Esophagus (tissue), 2 donors: ENCODE measurements around the gene MACROD2. TPM values are rescaled to one million over a fixed set of nuclear protein-coding genes. Genes with fewer than 3 reads are reported as not detected.
"Not testable (repeated sequence)": the region's sequence is repeated elsewhere in the genome, so short reads cannot be mapped to it uniquely, and the experiment has no call there.

Experiments used
- H3K27ac ChIP-seq, 2 donors: one replicate each; pipeline ENCODE4 v1.5.1; 2013; ENCODE audit warnings: low read depth in 2 of 2, mild to moderate bottlenecking in 2 of 2, inconsistent platforms in 1 of 2, low read length in 1 of 2, moderate library complexity in 1 of 2
- H3K27me3 ChIP-seq, 2 donors: one replicate each; pipeline ENCODE4 v1.6.1; 2013; ENCODE audit warnings: low read length in 2 of 2, control low read depth in 1 of 2, mild to moderate bottlenecking in 1 of 2; ENCODE audit not compliant: insufficient read depth in 2 of 2, control insufficient read depth in 1 of 2
- H3K36me3 ChIP-seq, 2 donors: one replicate each; pipeline ENCODE4 v1.6.1; 2013; ENCODE audit warnings: low read length in 1 of 2; ENCODE audit not compliant: control insufficient read depth in 2 of 2, insufficient read depth in 2 of 2
- H3K4me1 ChIP-seq, 2 donors: one replicate each; pipeline ENCODE4 v1.6.1; 2013; ENCODE audit warnings: low read length in 1 of 2; ENCODE audit not compliant: control insufficient read depth in 2 of 2, insufficient read depth in 2 of 2
- H3K4me3 ChIP-seq, 2 donors: one replicate each; pipeline ENCODE4 v1.5.1; 2013; ENCODE audit warnings: low read length in 2 of 2, mild to moderate bottlenecking in 2 of 2, low read depth in 1 of 2, moderate library complexity in 1 of 2
- H3K9me3 ChIP-seq, 2 donors: one replicate each; pipeline ENCODE4 v1.6.1; 2013; ENCODE audit warnings: mild to moderate bottlenecking in 2 of 2, low read depth in 1 of 2, low read length in 1 of 2, moderate library complexity in 1 of 2; ENCODE audit not compliant: control insufficient read depth in 2 of 2, insufficient read depth in 1 of 2
- WGBS, 2 donors: extraction: QIAGEN DNeasy Blood & Tissue Kit; methylation state at CpG; one replicate each; pipeline ENCODE4 v1.1.7; 2013; 5-methylcytosine and 5-hydroxymethylcytosine counted together
- polyA plus RNA-seq, 2 donors: library from polyadenylated mRNA; stranded (reverse); fragments of 200-250 nt; gene quantifications; one replicate each; pipeline ENCODE4 v1.2.3, GENCODE V29; 2013
- donor health status: healthy with polysubstance abuse.
- donor health status: Bipolar disorder and iron deficiency.

The MACROD2 gene
- polyA plus RNA-seq, 2 donors = 0.64 to 1.9 TPM

DNA sequence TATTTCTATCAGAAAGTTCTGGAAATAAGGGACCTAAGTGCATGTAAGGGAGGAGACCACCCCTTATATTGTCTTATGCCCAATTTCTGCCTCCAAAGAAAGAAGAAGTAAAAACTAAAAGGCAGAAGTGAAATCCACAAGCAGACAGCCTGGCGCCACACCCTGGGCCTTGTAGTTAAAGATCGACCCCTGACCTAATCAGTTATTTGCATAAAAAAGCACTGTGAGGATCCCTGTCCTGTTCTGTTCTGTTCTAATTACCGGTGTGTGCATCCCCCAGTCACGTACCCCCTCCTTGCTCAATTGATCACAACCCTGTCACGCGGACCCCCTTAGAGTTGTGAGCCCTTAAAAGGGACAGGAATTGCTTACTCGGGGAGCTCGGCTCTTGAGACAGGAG is 1812.5 kb downstream of the MACROD2 start:
- not testable (repeated sequence) for H3K36me3 ChIP-seq, H3K9me3 ChIP-seq, H3K27me3 ChIP-seq, H3K27ac ChIP-seq, H3K4me1 ChIP-seq, H3K4me3 ChIP-seq
- 89 to 95% methylated on average over 8 of the region's 8 CpGs for WGBS, 2 donors

- 71 to 79% methylated on average over 2 of the region's 2 CpGs for WGBS, 2 donors
- Histone ChIP-seq H3K9me3 (no peaks in the 10 kb centered on the region), H3K36me3 (no peaks in the 10 kb centered on the region), H3K27ac (no peak overlapping the region), H3K4me1 (no peaks in the 10 kb centered on the region), H3K4me3 (no peak overlapping the region), H3K27me3 (no peaks in the 10 kb centered on the region)
Observed at GRCh38 chr20:15811951-15812350, 1816.6 kb downstream of the MACROD2 start.

GRCh38 chr20:15812696-15813095 is 1817.4 kb downstream of the MACROD2 start:
- no peaks in the 10 kb centered on the region for H3K9me3 ChIP-seq
- H3K4me3 ChIP-seq = no peak overlapping the region
- H3K27me3 ChIP-seq = no peaks in the 10 kb centered on the region
- H3K27ac ChIP-seq = no peak overlapping the region
- H3K36me3 ChIP-seq = no peaks in the 10 kb centered on the region
- no peaks in the 10 kb centered on the region for H3K4me1 ChIP-seq
- 29 to 38% methylated on average over 1 of the region's 1 CpG for WGBS, 2 donors

GRCh38 chr20:15814360-15814759 is 1819.0 kb downstream of the MACROD2 start:
- H3K9me3 ChIP-seq = no peaks in the 10 kb centered on the region
- no peaks in the 10 kb centered on the region for H3K36me3 ChIP-seq
- H3K27ac ChIP-seq = no peak overlapping the region
- H3K27me3 ChIP-seq = no peaks in the 10 kb centered on the region
- no peak overlapping the region for H3K4me3 ChIP-seq
- H3K4me1 ChIP-seq = no peaks in the 10 kb centered on the region

DNA sequence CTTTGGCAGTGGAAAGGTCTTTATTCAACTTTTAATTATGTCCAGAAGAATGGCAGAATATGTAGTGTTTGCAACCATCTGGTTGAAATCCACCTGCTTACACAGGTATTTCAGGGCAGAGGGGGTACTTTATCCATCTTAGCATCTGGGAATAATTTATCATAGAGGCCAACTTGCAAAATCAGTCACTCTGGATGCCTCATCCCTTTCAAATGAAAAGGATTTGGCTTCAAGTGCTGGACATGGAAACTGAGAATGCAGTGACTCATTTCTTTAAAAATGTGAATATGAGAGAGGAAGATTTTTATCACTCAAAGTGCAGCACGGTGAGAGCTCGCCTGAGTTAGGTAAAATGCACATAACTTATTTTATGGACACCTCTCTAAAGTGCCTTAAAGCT is 1819.6 kb downstream of the MACROD2 start:
- no peak overlapping the region for H3K27ac ChIP-seq
- no peak overlapping the region for H3K4me3 ChIP-seq
- no peaks in the 10 kb centered on the region for H3K27me3 ChIP-seq
- no peaks in the 10 kb centered on the region for H3K4me1 ChIP-seq
- WGBS, 2 donors = 42 to 53% methylated on average over 2 of the region's 2 CpGs
- H3K36me3 ChIP-seq = no peaks in the 10 kb centered on the region
- no peaks in the 10 kb centered on the region for H3K9me3 ChIP-seq

GRCh38 chr20:15817351-15817750 is 1822.0 kb downstream of the MACROD2 start:
- H3K4me3 ChIP-seq = no peak overlapping the region
- H3K27me3 ChIP-seq = no peaks in the 10 kb centered on the region
- no peaks in the 10 kb centered on the region for H3K36me3 ChIP-seq
- no peaks in the 10 kb centered on the region for H3K4me1 ChIP-seq
- H3K27ac ChIP-seq = no peak overlapping the region
- 92 to 96% methylated on average over 2 of the region's 2 CpGs for WGBS, 2 donors
- no peaks in the 10 kb centered on the region for H3K9me3 ChIP-seq

DNA sequence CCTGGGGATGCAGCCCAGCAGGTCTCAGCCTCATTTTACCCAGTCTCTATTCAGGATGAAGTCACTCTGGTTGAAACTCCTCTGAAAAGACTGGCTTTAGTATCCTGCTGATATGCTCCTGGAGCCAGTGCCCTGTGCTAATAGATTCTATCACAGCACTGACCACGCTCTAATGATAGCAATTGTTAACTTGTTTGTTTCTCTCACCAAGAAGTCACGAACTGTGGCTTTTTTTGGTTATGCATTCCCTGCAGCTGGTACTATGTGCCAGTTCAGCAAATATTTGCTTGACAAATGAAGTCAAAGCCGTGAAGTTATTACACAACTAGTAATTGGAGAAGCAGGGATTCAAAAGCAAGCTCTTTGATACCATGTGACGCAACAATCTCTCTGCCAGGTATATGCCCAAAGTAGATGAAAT is 1823.3 kb downstream of the MACROD2 start:
- Histone ChIP-seq H3K4me3 (no peak overlapping the region), H3K36me3 (no peaks in the 10 kb centered on the region), H3K27ac (no peak overlapping the region), H3K27me3 (no peaks in the 10 kb centered on the region), H3K9me3 (no peaks in the 10 kb centered on the region), H3K4me1 (no peaks in the 10 kb centered on the region)
- 41 to 49% methylated on average over 4 of the region's 4 CpGs for WGBS, 2 donors

- H3K27ac ChIP-seq = no peak overlapping the region
- H3K9me3 ChIP-seq = no peaks in the 10 kb centered on the region
- 67 to 87% methylated on average over 2 of the region's 2 CpGs for WGBS, 2 donors
- H3K36me3 ChIP-seq = no peaks in the 10 kb centered on the region
- H3K4me3 ChIP-seq = no peak overlapping the region
- H3K27me3 ChIP-seq = no peaks in the 10 kb centered on the region
- no peaks in the 10 kb centered on the region for H3K4me1 ChIP-seq
Observed at GRCh38 chr20:15823718-15824117, 1828.4 kb downstream of the MACROD2 start.

DNA sequence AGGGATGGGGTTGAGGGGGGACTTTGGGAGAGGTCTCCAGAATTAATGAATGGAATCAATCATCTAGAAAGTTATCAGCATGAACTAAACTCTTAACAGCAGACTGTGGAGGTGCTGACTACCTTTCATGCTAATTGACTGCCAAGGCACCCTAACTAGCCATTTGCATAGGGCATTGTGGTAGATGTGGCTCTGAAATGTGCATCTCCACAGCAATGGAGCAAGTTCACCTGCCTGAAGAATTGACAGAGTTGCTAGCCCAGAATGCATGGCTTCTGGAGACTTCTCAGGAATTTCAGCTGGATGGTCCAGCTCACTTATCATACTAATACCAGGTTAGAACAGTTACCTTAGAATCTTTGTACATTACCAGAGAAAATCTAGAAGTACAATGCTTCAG is 1832.3 kb downstream of the MACROD2 start:
- no peaks in the 10 kb centered on the region for H3K9me3 ChIP-seq
- H3K4me3 ChIP-seq = no peak overlapping the region
- H3K4me1 ChIP-seq = no peaks in the 10 kb centered on the region
- no peaks in the 10 kb centered on the region for H3K36me3 ChIP-seq
- no peaks in the 10 kb centered on the region for H3K27me3 ChIP-seq
- no peak overlapping the region for H3K27ac ChIP-seq

DNA sequence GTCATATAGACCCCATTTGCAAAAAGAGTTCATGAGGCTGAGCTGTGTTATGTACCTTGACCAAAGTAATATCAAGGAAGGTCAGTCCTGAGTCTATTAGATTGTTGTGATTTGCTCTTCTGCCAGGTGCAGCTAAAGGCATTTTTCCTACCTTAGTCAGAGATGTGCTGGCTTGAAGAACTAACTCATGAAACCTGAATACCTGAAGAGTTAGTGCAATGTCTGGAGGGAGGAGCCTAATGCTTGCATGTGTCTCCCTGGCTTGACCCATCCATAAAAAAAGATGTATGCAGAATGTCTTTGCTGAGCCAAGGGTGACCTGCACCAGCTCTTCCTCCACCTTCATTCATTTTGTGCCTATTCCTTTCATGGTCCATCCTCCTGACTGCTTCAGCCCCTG is 1835.9 kb downstream of the MACROD2 start:
- Histone ChIP-seq H3K4me1 (no peaks in the 10 kb centered on the region), H3K36me3 (no peaks in the 10 kb centered on the region), H3K27ac (no peak overlapping the region), H3K4me3 (no peak overlapping the region), H3K9me3 (no peaks in the 10 kb centered on the region), H3K27me3 (no peaks in the 10 kb centered on the region)
